Fibroblast of villous mesenchyme (primary cell): Measurements from ENCODE around the gene HCRTR1. TPM values are rescaled to one million over a fixed set of nuclear protein-coding genes. Genes with fewer than 3 reads are reported as not detected.

Source experiments
- DNase-seq: peaks from one replicate; pipeline ENCODE4 v3.0.0-alpha.2; 2010; ENCODE audit warnings: low read depth
- H3K4me3 ChIP-seq: 2 replicates; pipeline ENCODE4 v1.5.1; 2011; ENCODE audit warnings: low read depth, mild to moderate bottlenecking, low read length
- total RNA-seq: library from RNA; depleted of rRNA; stranded (reverse); fragments of >200 nt; gene quantifications from 2 replicates; pipeline ENCODE4 v1.2.3, GENCODE V29; 2012
- TF ChIP-seq, protein P1 (sequence below): IDR thresholded peaks from 2 replicates; pipeline ENCODE4 v1.5.1; 2012; ENCODE audit warnings: low read depth, mild to moderate bottlenecking, low read length; ENCODE audit not compliant: insufficient read depth

HCRTR1 gene
- total RNA-seq, 1 donor = under 0.01 TPM

DNA sequence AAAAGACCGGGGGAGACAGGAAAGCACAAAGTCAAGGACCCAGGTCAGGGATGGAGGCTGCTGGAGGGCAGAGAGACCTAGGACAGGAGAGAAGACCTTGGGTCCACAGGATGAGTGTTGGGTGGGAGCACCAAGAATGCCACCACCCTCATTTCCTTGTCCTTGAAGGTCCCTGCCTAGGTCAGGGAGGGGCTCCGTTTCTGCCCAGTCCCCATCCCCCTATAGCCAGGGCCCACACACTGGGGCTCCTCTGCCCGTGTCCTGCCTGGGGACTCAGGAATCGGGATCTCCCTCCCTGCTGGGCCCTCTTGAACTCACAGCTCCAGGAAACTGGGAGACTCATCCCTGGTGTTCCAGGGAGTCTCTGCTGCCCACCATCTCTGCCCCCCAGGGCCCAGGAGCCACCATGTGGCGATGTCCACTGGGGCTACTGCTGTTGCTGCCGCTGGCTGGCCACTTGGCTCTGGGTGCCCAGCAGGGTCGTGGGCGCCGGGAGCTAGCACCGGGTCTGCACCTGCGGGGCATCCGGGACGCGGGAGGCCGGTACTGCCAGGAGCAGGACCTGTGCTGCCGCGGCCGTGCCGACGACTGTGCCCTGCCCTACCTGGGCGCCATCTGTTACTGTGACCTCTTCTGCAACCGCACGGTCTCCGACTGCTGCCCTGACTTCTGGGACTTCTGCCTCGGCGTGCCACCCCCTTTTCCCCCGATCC is 40.6 kb upstream of the HCRTR1 start:
- peak overlapping the region; percentile 55 for H3K4me3 ChIP-seq
- DNase-seq = no peak
- TF ChIP-seq, protein P1, sequence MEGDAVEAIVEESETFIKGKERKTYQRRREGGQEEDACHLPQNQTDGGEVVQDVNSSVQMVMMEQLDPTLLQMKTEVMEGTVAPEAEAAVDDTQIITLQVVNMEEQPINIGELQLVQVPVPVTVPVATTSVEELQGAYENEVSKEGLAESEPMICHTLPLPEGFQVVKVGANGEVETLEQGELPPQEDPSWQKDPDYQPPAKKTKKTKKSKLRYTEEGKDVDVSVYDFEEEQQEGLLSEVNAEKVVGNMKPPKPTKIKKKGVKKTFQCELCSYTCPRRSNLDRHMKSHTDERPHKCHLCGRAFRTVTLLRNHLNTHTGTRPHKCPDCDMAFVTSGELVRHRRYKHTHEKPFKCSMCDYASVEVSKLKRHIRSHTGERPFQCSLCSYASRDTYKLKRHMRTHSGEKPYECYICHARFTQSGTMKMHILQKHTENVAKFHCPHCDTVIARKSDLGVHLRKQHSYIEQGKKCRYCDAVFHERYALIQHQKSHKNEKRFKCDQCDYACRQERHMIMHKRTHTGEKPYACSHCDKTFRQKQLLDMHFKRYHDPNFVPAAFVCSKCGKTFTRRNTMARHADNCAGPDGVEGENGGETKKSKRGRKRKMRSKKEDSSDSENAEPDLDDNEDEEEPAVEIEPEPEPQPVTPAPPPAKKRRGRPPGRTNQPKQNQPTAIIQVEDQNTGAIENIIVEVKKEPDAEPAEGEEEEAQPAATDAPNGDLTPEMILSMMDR = no peak

DNA sequence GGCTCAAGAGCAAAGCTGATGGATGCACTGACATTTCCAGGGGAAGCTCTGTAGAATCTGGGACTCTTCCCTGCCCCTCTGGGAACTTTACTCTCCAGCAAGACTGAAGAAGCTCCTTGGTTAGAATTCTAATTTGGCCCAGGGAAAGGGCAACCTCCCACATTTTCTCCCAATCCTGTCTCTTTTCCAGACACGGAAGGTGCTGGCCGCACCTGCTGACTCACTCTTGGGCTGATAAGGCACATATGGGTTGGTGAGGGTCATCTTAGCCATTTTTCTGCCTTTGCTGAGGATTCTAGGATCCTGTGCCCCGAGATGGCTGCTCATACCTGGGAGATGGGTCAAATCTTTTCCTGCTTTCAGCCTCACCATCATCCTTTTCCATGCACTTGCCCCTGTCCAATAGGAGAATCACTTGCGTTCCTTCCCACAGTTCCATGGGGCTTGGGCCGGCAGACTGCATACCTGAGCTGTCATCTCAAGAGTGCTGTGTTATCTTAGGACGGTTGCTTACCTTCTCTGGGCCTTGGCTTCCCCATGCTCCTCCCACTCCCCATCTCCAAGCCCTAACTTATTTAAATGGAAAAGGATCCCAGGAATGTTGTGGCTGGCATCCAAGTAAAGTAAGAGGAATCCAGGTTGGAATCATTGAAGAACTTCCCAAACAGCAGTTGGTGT is 39.8 kb upstream of the HCRTR1 start:
- DNase-seq = no peak
- peak overlapping the region; percentile 55 for H3K4me3 ChIP-seq
- TF ChIP-seq, protein P1 = no peak

DNA sequence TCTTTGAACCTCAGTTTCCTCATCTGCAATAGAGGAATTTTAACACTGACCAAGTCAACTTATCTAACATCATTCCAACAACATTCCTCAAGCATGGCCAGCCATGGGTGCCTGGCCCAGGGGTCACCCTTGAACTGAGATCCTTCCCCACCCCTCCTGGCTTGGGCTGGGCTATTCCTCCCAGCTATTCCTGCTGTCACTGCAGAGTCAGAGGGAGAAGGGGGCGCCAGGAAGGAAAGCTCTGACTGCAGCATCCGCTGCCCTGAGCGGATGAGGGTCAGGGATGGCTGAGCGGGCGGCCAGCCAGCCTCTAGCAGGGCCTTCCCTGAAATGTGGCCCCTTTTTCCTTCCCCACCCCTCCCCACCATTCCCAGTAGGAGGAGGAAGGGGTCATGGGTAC is 38.1 kb upstream of the HCRTR1 start:
- TF ChIP-seq, protein P1 = no peak
- H3K4me3 ChIP-seq = peak overlapping the region; percentile 30
- DNase-seq = no peak

DNA sequence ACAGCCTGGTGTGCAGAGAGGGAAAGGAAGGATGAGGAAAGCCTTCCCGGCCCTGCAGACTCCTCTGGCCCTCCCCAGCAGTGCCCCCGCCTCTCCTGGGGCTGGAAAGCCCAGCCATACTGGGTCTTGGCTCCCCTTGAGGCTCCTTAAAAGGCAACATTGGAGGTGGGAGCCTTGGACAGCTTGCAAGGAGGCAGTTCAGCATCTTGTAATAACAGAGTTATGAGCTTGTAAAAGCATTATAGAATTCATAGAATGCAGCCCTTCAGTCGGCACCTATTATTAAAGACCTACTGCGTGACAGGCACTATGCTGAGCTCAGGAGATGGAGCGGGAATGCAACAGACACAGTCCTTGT is 37.0 kb upstream of the HCRTR1 start:
- H3K4me3 ChIP-seq = no peak overlapping the region
- TF ChIP-seq, protein P1 = no peak
- peak; percentile 73 for DNase-seq

DNA sequence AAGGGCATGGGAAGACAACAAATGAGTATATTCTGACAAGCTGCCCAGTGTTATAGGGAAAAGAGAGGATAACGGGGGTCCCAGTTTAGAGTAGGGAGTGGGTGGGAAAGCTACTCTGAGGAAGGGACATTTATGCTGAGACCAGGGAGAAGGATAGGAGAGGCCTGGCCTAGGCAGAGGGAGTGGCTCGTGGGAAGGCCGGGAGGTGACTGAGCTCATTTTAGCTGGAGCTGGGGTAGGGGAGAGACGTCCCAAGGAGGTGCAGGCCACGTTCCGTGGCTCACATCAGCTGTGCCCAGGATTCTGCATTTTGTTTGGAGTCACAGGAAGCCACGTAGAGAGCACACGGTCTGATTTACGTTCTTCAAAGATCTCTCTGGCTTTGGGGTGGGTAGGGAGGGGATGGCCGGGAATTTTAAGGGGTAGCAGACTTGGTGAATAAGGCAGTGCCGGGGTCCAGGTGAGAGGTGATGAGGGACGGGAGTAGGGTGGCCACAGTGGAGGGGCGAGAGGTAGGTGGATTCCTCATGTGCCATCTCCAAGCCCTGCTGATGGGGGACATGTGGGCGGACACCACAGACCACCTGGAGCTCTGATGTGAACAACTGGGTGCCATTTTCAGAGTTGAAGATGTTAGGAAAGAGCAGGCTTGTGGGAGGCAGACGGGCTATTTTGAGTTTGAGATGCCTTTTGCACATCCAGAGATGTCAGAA is 36.4 kb upstream of the HCRTR1 start:
- no peak overlapping the region for H3K4me3 ChIP-seq
- TF ChIP-seq, protein P1 = no peak
- DNase-seq = no peak

DNA sequence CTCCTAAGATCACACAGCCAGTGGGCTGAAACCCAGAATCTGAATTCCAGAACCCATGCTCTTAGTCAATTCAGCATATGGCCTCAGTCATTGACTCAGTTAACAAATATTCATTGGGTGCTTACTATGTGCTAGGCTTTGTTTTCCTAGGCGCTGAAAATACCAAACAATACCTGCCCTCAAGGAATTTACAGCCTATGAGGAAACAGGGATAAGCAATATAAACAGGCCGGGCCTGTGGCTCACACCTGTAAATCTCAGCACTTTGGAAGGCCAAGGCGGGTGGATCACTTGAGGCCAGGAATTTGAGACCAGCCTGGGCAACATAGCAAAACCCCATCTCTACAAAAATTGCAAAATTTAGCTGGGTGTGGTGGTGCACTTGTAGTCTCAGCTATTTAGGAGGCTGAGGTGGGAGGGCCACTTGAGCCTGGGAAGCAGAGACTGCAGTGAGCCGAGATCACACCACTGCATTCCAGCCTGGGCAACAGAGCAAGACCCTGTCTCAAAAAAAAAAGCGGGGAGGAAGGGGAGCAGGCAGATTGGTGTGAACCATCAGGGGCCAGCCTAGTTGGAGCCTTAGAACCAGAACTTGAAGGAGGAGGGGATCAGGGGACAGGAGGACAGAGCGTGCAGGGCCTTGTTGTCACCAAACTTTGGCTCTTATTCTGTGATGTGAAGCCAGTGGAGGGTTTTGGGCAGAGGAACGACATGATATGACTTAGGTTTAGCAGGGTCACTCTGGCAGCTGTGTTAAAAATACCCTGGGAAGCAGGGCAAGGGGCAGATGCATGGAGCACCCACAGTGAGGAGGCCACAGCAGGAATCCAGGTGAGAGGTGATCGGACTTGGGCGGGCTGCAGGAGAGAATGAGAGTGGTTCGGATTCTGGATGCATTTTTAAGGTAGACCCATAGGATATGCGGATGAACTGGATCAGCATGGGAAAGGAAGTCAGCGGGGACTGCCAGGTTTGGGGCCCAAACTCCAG is 35.4 kb upstream of the HCRTR1 start:
- no peak for DNase-seq
- H3K4me3 ChIP-seq = no peak overlapping the region
- TF ChIP-seq, protein P1 = no peak
